ENCODE results near the gene KIT.

Gene KIT

DNA sequence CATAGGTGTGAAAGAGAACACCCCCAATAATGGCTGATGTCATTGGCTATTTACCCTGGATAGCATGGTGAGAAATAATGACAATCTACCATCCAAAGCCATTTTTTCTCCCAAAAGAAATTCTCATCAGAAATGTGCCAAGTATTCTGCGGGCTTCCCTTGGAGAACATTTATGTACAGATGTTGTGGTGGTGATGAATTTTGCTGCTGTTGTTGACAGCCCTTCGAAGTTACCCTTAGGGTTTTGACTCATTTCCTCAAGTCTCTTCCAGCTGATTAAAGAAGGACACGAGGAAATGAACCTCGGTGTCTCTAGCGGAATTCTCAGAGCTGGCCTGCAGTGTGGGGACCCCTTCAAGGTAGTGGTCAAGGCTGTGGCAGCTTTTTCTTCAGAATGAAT, 3.4 kb downstream of the KIT start:
- no peak for DNase-seq (ENCODE audit: low read depth)

- no peak for DNase-seq (ENCODE audit: low read depth)
Observed at GRCh38 chr4:54661686-54662085, 3.9 kb downstream of the KIT start.

DNA sequence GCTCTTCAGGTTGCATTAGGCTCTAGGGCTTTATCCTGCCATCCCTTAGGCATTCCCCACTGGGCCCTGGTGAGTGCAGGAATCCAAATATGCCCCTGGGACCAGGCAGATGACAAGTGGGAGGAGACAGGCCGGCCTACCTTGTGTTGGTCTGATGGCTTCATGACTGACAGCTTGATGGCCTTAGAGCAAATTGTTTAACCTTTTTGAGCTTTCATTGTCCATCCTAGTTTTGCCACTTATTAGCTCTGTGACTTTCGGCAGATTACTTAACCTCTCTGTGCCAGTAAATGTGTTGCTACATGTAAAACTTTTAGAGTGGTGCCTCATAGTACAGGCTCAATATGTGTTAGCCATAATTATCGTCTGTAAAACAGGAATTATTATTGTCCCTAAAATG, 4.4 kb downstream of the KIT start:
- no peak for DNase-seq (ENCODE audit: low read depth)

- no peak for DNase-seq (ENCODE audit: low read depth)
Observed at GRCh38 chr4:54662901-54663585, 5.3 kb downstream of the KIT start.

DNA sequence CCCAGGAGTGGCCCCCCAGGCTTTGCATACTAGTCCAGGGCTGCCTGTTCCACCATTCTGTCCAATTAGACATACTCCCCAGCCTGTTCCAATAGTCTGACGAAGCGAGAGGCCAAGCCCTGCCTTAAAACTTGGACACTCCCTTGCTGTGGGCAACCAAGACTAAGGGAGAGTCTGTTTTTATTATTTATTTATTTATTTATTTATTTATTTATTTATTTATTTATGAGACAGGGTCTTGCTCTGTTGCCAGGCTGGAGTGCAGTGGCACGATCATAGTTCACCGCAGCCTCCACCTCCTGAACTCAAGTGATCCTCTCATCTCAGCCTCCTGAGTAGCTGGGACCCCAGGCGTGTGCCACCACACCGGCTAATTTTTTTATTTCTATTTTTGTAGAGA, 6.6 kb downstream of the KIT start:
- no peak for DNase-seq (ENCODE audit: low read depth)

DNA sequence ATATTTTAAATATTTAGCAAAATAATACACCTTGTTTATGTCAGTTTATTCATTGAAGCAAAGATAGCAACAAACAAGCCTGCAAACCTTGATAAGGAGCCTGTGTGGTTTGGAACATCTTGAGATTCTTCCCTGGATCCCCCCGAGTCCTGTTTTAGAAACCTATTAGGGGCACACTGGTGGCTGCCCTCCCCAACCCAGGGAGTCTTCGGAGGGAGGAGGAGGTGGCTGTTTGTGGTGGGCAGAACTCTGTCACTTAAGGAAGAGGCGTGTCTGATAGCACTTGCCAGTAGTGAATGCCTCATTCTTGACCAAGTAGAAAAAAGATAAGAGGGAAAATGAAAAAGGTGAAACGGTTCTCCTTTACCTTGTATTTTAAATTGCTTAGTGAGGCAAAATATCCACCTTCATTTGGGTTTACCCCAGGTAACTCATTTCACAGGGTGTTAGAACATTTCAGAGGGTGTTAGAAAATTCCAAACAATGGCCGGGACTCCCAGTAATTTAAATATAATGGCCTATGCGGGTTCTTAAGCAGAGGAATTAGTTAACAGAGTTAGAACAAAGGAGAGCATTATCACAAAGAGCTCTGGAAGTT, 10.4 kb downstream of the KIT start:
- no peak for DNase-seq (ENCODE audit: low read depth)

- no peak for DNase-seq (ENCODE audit: low read depth)
Observed at GRCh38 chr4:54669831-54670230, 12.1 kb downstream of the KIT start.

- no peak for DNase-seq (ENCODE audit: low read depth)
Observed at GRCh38 chr4:54675721-54676461, 18.1 kb downstream of the KIT start.

DNA sequence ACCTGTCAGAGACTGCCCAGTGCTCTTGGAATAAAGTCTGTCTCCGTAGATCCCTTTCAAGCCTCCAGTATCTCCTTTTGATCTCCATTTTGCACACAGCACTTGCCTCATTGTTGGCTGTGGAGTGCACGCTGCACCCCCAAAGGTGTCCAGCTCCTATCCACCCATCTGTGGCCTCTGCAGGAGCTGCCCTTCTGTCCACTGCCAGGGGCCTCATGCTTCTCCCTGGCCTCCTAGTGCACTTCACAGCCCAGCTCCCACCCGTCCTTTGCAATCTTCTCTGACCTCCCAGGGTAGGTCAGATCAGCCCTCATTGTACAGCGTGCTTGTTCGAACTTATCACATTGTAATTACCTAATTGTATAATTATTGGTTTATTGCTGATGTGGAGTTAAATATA, 18.9 kb downstream of the KIT start:
- no peak for DNase-seq (ENCODE audit: low read depth)

- no peak for DNase-seq (ENCODE audit: low read depth)
Observed at GRCh38 chr4:54677416-54677815, 19.7 kb downstream of the KIT start.

DNA sequence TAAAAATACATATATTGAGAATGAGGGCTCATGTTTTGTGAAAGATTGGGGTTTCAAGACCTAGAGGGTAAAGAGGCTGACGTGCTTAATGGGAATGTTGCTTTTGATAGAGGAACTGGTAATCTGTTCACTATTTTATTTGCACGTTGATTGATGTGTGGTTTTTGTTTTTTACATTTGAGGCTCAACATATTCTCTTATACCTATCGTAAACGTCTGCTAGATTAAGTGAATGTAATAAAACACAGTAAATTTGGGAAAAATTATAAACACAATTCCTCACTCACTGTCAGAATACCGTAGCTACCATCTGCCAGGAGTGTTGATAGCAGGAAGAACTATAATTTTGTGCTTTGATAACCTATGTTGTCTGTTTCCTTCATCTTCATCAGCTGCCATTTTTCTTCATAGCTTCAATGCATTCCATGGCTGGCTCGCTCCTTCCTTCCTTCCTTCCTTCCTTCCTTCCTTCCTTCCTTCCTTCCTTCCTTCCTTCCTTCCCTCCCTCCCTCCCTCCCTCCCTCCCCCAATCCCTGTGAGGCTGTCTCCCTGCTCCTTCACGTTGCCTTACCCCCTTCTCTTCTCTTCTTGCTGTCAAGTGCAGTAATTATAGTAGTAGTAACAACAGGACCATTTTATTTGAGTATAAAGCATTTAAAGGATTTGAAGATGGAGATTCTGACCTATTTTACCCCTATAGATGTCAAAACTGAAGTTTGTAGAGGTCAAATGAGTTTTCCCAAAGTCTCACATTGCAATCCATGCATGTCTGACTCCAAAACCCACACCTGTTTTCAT, 20.3 kb downstream of the KIT start:
- DNase-seq (ENCODE audit: low read depth): no peak

DNA sequence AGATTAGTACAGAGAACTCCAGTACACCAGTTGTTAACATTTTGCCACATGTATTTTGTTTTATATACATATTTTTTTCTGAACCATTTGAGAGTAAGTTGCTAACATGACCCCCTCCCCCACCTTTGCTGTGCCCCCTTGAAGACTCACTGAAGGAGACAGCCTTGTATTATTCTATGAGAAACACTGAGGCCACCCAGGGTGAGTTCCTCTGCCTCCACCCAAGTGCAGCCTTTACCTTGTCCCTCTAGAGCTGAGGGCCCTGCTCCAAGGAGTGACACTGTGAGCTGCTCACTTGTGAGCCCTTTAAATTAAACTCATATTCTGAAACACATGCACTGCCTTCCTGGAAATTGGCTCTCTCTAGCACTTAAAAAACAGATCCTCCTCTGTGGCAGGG, 21.1 kb downstream of the KIT start:
- no peak for DNase-seq (ENCODE audit: low read depth)

- DNase-seq (ENCODE audit: low read depth): no peak
Observed at GRCh38 chr4:54679813-54680212, 22.1 kb downstream of the KIT start.

- peak; percentile 9 for DNase-seq (ENCODE audit: low read depth)
Observed at GRCh38 chr4:54683616-54684346, 26.0 kb downstream of the KIT start.

GRCh38 chr4:54685810-54686209, 28.1 kb downstream of the KIT start:
- DNase-seq (ENCODE audit: low read depth): no peak

GRCh38 chr4:54687887-54688841, 30.4 kb downstream of the KIT start:
- DNase-seq (ENCODE audit: low read depth): no peak

DNA sequence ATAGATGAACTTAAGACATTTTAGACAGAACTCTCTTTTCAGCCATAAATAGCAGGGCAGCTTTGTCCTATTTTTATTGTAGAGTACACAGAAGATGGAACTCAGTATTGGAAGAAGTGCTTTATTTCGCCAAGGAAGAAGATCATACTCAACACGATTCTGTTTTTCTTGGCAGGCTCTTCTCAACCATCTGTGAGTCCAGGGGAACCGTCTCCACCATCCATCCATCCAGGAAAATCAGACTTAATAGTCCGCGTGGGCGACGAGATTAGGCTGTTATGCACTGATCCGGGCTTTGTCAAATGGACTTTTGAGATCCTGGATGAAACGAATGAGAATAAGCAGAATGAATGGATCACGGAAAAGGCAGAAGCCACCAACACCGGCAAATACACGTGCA, 37.6 kb downstream of the KIT start:
- no peak for DNase-seq (ENCODE audit: low read depth)

DNA sequence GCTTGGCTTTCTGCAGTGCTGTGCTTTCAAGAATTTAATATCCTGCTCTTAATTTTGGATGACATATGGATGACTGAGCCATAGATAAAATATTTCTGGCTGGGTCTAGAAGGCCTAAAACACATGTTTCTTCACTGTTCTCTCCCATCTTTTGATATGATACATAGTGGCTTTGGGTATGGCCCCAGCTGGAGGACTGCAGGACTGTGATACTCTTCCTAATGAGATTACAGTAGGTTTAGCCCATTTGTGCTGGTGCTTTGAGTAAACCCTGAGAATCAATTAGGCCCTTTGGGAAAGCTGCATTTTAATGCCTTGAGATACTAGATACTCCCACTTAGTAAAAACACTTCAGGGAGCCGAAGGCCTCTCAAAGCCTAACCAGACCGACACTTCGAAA, 38.0 kb downstream of the KIT start:
- no peak for DNase-seq (ENCODE audit: low read depth)

GRCh38 chr4:54696649-54697048, 38.9 kb downstream of the KIT start:
- no peak for DNase-seq (ENCODE audit: low read depth)

DNA sequence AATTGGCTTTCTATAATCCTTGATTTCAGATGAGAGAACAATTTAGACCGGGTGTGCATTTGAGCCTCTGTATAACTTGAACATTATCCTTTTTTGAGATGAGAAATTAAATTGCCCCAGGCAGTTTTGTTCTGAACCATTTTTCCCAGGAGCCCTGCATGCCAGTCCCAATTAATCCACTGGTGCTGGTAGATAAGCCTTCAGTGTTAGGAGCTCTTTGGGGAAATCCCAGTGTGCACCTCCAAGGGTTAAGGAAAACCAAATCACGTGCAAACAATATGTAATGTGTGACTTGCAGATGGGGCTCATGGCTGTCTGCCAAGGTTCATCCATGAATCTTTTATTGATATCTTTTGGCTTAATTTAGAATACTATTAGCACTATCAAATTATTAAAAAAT, 43.2 kb downstream of the KIT start:
- DNase-seq (ENCODE audit: low read depth): no peak

GRCh38 chr4:54703182-54703581, 45.4 kb downstream of the KIT start:
- no peak for DNase-seq (ENCODE audit: low read depth)

Data from activated T-helper 9 cell treated with anti-CD3 and anti-CD28 coated beads, Interleukin-2, amount 50 U/mL, for 16 hours (primary cell).